ENCODE data around the gene CHST13.

CHST13 gene

GRCh38 chr3:126510308-126510910 is 13.5 kb upstream of the CHST13 start:
- DNase-seq = no peak

DNA sequence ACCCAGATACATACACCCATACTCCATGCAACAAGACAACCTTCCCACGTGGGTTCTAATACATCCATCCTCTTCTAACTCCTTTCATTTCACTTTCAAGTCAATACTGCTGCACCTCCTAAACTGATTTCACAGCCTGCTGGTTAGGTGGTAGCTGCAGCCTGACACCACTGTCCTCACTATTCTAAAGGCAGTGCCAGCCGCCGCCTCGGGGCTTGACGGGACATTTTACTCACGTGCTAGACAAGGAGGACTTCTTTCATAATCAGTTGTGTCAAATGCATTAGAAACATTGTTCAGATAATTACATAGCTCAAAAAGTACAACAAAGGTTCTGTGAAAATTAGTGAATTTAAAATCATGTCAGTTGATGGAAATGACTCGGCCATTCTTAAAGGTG is 12.7 kb upstream of the CHST13 start:
- no peak for DNase-seq

- no peak for DNase-seq
Observed at GRCh38 chr3:126512026-126512425, 11.9 kb upstream of the CHST13 start.

GRCh38 chr3:126512916-126513650 is 10.9 kb upstream of the CHST13 start:
- no peak for DNase-seq

GRCh38 chr3:126514161-126514560 is 9.8 kb upstream of the CHST13 start:
- DNase-seq = no peak

DNA sequence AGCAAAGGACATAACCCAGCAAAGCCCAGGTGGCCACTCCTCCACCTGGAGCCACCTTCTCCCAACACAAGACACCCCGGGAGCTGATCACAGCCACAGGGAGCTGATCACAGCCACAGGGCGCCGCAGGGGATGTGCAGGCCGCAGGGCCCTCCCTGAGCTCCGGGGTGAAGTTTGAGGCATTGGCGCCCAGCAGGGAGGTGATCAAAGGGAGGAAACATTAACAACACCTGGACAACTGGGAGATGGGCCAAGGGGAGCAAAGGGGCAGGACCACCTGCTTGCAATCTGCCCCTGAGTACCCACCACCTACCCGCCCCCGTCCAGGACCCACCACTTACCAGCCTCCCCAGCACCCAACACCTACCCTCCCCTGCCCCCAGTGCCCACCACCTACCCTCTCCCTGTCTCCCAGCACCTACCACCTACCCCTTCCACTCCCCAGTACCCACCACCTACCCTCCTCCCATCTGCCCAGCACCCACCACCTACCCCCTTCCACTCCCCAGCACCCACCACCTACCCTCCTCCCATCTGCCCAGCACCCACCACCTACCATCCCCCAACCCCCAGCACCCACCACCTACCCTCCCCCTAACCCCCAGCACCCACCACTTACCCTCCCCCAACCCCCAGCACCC is 8.8 kb upstream of the CHST13 start:
- DNase-seq = no peak

DNA sequence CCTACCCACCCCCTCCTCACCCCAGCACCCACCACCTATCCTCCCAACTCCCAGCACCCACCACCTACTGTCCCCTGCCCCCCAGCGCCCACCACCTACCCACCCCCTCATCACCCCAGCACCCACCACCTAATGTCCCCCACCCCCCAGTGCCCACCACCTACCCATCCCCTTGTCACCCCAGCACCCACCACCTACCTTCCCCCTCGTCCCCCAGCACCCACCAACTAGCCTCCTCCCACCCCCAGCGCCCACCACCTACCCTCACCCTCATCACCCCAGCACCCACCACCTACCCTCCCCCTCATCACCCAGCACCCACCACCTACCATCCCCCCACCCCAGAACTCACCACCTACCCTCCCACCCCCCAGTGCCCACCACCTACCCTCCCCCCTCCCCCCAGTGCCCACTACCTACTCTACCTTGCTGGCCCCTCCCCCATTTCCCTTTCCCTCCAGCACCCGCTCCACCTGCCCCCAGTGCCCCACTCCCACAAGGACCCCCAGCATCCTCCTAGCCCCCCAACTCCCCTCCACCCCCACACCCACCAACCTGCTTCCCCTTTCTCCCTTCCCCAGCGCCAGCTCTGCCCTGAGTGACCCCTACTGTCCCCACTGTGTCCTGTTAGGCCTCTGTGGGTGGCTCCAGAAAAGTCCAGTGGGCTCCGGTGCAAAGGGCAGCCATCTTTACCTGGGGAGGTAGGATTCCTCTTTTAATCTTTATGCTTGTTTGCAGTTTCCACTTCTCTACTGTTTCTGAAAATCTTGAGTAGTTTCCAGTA is 7.6 kb upstream of the CHST13 start:
- DNase-seq = no peak

DNA sequence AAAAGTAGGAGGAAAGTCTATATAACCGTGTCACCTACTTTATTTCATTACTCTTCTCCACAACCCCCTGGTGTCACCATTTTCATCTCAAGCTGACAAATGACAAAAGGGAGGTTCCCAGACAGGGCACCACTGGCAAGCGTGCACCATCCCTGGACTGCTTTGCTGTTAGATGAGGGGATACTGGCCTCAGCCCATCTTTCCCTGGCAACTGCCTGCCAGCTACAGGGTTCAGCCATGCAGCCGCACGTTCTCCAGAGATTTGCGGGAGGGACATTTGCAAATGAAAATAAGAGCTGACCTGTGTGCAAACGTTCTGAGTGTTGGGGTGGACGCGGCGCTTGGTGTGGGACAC is 7.0 kb upstream of the CHST13 start:
- DNase-seq = no peak

DNA sequence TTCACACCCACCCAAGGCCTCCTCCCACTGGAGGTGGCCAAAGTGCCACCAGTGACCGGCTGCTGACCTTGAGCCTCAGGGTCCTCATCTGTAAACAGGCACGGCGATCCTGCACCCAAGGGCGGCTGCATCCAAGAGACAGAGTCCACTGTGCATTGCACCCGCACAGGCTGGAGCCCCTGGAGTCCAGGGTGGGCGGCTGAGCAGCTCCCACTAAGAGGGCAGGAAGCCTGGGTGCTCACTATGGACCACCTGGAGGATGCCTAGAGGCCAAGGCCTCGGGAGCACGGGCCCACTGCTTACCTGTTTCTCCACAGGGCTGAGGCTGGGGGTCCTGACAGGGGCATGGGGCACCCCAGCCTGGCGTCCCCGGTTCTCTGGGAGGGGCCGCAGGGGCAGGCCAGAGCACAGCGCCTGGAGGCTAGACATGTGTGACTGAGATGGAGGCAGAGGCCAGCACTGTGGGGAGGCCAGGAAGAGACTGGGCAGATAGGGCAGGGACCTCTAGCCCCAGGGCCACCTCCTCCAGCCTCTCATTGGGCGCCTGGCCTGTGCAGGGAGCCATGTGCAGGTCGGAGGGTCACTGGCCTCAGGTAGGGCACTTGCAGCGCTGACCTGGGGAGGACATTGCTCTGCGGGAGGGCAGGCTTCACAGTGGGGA is 6.5 kb upstream of the CHST13 start, which contains the start of gene UROC1:
Gene UROC1, minus strand, starts transcription at position 483 of the 661 bp plus-strand sequence. Its CDS starts 54 bp downstream, at position 429.
- DNase-seq = no peak

- DNase-seq = no peak
Observed at GRCh38 chr3:126517986-126518778, 5.8 kb upstream of the CHST13 start.

GRCh38 chr3:126518779-126519177 is 5.2 kb upstream of the CHST13 start:
- no peak for DNase-seq

DNA sequence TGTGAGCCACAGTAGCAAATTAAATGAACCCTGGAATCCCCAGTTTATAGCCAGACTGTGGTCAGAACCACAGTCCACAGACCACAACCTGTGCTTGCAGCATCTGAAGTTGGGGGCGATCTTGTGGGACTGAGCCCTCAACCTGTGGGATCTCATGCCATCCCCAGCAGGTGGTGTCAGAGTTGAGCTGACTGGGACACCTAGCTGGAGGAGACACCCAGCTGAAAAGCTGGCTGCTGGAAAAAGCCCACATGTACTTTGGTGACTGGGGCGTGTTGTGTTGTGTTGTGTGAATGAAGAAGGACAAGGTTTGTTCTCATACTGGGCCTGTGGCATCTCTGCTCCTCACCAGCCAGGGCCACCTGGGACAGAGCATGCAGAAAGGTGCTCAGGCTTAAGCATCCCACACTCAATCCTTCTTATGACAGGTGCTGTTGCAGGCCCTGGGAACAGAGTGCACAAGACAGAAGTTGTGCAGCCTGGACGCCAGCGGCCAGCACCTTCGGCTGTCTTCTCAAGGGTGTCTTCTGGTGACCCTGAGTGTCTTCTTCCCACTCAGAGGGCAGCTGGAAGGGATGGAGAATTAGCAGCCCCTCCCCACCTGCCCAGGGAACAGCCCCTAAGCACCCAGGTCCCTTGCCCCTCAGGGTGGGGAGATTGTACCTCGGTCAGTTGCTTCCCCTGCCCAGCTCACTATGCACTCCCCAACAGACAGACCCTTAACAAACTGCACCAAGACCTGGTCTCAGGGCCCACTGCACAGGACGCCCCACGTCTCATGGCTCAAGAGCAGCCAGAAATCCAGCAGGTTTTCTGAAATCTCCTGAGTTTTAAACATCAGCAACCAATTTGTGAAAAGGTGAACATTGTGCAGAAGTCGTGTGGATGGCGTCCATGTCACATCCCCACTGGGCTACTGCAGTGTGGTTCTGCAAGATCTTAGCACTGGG is 4.2 kb upstream of the CHST13 start:
- DNase-seq = no peak

DNA sequence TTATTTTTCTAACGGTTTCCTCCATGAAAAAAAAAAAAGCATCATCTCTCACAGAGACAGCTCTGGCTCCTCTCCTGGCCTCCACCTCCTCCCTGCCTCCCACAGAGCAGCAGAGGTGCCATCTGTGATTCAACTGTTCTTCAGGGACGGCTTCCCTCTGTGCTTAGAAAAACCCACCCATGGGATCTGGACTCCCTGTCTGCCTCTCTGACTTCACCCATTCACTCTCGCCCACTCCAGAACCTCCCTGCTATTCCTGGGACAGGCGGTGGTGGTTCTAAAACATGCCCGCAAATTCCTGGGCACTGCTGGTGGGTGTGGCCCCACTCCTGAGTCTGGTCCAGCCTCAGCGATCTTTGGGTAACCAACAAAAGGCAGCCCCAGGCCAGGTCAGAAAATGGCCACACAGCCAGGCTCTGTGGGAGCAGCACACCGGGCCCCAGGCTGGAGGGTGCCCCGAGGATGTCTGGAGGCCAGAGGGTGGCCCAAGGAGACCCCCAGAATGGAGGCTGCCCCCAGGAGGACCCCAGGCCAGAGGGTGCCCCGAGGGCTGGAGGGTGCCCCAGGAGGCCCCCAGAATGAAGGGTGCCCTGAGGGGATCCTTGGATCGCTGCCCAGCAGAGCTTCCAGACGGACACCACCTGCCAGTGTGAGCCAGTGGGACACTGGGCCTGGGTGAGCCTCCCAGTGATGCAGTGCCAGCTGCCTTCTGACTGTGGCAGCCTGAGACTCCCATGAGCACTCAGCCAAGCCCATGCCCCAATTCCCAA is 2.6 kb upstream of the CHST13 start:
- no peak for DNase-seq

DNA sequence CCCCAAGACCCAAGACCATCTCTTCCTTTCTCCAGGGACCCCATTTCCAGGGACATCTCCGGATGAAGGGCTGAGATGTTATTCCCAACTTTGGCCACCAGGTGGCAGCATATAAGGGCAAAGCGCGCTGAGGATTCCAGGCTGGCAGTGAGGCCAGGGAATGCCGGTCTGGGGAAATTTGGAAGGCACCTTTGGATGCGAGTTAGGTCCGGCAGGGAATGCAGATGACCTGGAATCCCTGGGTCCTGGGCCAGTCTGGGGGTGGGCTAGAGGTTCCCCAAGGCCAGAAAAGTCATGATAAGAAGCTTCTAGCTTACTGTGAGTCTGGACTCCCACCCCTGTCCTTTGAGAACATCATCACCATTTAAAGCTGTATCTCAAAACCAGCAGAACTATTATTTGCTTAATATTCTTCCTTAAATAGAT is 1.6 kb upstream of the CHST13 start:
- peak; percentile 47 for DNase-seq

DNA sequence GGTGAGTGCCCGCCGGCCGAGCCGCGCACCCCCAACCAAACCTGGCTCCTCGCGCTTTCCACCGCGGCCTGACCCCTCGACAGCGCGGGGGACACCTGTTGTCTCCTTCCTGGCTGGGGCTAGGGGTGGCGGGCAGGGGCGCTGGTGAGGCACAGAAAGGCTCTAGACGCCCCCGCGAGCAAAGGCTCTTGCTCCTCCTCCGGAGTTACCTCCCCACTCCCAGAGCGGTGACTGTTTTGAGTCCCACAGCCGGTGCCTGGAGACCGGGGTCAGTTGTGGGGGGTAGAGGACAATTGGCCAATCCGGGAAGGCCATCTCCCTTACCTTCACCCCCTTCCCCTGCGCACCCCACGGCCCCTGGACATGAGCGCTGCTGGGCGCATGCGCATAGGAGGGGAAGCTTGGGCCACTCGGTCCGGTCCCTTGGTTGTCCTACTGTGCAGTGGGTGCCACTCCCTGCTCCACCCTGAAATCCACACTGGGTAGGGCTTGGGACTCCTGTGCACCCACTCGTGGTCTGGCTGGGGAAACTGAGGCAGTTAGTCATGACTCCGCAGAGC is 554 bp downstream of the CHST13 start:
- DNase-seq = no peak

GRCh38 chr3:126525091-126525852 is 1.3 kb downstream of the CHST13 start:
- DNase-seq = no peak

DNA sequence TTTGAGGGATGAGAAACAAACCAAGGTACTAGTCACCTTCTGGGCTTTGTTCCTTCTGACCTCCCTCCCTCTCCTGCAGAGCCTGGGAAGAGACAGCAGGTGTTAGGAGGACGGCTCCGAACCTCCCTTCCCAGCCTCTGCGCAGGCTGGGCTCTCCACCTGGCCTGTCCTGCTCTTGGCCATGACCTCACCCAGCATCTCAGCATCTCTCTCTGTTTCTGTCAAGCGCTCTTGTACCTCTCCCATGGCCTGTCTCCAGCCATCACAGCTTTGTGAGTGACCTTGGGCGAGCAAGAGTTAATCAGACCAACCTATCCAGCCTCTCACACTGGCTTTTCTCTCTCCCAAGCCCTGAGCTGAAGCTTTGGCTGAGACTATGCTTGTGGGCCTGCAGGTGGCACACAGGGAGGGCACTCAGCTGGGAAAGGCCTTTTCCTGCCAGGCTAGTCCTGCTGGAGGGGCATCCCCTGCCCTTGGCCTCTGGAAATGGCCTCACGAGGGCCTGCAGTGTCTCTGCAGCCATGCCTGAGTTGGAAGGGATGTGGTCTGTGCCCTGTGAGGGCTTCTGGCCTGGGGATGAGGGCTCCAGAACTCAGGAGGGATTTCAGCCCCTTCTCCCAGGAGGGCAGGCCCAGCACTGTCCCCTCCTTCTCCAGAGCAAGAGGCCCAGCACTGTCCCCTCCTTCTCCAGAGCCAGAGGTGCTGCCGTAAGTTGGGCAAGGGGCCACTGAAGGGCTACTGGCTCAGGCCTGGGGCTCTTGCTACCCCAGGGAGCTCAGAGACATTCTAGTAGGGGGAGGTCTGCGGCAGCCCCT is 2.1 kb downstream of the CHST13 start:
- no peak for DNase-seq

DNA sequence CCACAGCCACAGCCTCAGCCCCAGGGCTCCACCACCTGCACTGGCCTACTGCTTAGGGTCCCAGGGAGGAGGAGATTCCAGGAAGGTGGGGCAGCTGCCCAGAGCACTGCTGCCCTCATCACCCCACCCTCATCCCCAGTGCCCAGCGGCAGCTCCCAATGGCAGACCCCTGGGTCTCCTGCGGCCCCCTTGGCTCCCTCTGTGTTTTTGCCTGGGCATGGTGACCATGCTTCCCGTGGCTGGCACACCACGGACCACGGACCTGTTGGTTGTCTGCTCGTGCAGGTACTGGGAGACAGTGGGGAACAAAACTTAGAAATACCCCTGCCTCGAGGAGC is 2.7 kb downstream of the CHST13 start:
- DNase-seq = no peak

All from activated T-cell treated with anti-CD3 and anti-CD28 coated beads, Interleukin-2, amount 50 U/mL, for 1 hour (primary cell).